Lower leg skin (tissue), 4 donors: ENCODE data around the gene OR6C1. TPM values are rescaled to one million over a fixed set of nuclear protein-coding genes. Genes with fewer than 3 reads are reported as not detected.
"Not testable (repeated sequence)": the region's sequence is repeated elsewhere in the genome, so short reads cannot be mapped to it uniquely, and the experiment has no call there.

Experiments
- DNase-seq, 2 donors: peaks; one replicate each; pipeline ENCODE4 v3.0.0-alpha.2; 2019; ENCODE audit warnings: low spot score in 2 of 2
- H3K4me3 ChIP-seq: fragments of 200-600 bp; sonication (generic); 2 replicates; pipeline ENCODE4 v1.5.1; 2017; ENCODE audit warnings: mild to moderate bottlenecking, low read depth; ENCODE audit not compliant: poor library complexity, severe bottlenecking
- POLR2A ChIP-seq, 2 donors: fragments of 450-650 bp; IDR thresholded peaks; one replicate each; pipeline ENCODE4 v1.6.1; 2016 to 2017; ENCODE audit warnings: antibody characterized with exemption in 2 of 2, mild to moderate bottlenecking in 1 of 2, moderate library complexity in 1 of 2
- WGBS, 2 donors: methylation state at CpG; one replicate each; pipeline ENCODE4 v1.1.5; 2018; 5-methylcytosine and 5-hydroxymethylcytosine counted together
- intact Hi-C: fragments of 100-400 bp; cut with DNase I; formaldehyde crosslinking; loops from one replicate; pipeline ENCODE4 v1.15.0; 2023; ENCODE audit warnings: low total_unique reads
- total RNA-seq, 4 donors: library from RNA; depleted of rRNA; stranded (reverse); fragments of >200 nt; gene quantifications; one replicate each; pipeline ENCODE4 v1.1.0, GENCODE V29; 2016
- TF ChIP-seq, protein P1 (sequence below), 3 donors: fragments of 450-650 bp; IDR thresholded peaks; one replicate each; pipeline ENCODE4 v1.5.1; 2016; ENCODE audit warnings: antibody characterized with exemption in 3 of 3, mild to moderate bottlenecking in 3 of 3, moderate library complexity in 2 of 3

The OR6C1 gene
- not detected for total RNA-seq

DNA sequence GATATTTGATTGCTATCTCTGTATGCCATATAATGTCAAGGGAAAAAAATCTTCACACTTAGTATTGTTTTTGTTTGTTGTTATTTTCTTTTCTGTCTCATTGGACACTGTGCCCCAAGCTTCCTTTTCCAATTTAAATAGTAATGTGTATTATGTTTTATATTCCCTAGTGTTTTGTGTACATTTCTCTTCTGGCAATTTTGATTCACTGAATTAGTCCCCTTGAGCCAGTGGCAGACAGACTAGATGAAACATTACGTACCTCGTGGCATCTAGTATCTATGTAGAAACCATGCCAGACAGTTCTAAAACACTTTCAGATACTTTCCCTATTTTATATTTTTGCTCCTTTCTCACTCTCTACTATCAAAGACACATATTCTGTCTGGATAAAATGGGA lies at the start of gene OR6C1:
Gene OR6C1 (plus strand): TSS at position 301 of the 400 bp plus-strand sequence. CDS start 6,257 bp downstream, outside the sequence.
- no peak for DNase-seq
- no peak within 1 kb of the TSS for H3K4me3 ChIP-seq
- 83% methylated on average over 2 of the region's 2 CpGs for WGBS, 2 donors
- intact Hi-C loops, result no loop called here
- TF ChIP-seq POLR2A (IDR thresholded peaks at IDR 0.05), result no peak
- TF ChIP-seq, protein P1, sequence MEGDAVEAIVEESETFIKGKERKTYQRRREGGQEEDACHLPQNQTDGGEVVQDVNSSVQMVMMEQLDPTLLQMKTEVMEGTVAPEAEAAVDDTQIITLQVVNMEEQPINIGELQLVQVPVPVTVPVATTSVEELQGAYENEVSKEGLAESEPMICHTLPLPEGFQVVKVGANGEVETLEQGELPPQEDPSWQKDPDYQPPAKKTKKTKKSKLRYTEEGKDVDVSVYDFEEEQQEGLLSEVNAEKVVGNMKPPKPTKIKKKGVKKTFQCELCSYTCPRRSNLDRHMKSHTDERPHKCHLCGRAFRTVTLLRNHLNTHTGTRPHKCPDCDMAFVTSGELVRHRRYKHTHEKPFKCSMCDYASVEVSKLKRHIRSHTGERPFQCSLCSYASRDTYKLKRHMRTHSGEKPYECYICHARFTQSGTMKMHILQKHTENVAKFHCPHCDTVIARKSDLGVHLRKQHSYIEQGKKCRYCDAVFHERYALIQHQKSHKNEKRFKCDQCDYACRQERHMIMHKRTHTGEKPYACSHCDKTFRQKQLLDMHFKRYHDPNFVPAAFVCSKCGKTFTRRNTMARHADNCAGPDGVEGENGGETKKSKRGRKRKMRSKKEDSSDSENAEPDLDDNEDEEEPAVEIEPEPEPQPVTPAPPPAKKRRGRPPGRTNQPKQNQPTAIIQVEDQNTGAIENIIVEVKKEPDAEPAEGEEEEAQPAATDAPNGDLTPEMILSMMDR (IDR thresholded peaks at IDR 0.05), result no peak

DNA sequence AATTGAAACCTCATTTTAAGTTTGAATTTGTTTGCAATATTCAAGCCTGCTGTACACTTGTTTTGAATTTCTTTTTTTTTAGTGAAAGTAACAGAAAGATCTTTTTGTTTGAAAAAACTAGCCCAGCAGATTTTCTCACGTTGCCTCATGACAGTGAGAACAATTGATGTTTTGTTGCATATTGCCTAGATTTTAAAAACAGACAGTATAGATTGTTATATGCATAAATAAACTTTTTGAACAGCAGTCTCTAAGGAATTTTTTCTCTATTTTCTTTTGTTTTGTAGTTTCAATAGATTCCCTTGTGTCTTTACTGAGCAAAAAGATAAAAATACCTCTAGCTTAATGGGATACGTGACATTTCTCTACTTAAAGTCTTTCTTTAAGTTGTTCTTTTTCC lies 33.2 kb upstream of the OR6C1 start:
- no peak for DNase-seq
- H3K4me3 ChIP-seq, result no peak overlapping the region
- WGBS, 2 donors, result 54 to 61% methylated on average over 2 of the region's 2 CpGs
- no peak for TF ChIP-seq POLR2A (IDR thresholded peaks at IDR 0.05)
- TF ChIP-seq, protein P1 (IDR thresholded peaks at IDR 0.05), result no peak
- intact Hi-C loops, result no loop called here

DNA sequence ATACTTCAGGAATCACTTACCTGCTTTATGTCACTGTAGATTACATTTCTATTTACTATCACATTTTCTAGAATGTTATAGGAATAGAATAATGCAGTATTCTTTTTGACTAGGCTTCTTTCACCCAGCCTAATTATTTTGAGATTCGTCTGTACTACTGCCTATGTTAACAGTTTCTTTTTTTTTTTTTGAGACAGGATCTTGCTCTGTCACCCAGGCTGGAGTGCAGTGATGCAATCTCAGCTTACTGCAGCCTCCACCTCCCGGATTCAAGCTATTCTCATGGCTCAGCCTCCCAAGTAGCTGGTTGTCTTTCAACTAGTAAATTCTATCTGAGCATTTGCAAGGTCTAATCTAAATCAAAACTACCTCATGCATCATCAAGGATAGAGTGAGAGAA lies 24.1 kb upstream of the OR6C1 start:
- no peak for TF ChIP-seq POLR2A (IDR thresholded peaks at IDR 0.05)
- TF ChIP-seq, protein P1 (IDR thresholded peaks at IDR 0.05), result no peak

DNA sequence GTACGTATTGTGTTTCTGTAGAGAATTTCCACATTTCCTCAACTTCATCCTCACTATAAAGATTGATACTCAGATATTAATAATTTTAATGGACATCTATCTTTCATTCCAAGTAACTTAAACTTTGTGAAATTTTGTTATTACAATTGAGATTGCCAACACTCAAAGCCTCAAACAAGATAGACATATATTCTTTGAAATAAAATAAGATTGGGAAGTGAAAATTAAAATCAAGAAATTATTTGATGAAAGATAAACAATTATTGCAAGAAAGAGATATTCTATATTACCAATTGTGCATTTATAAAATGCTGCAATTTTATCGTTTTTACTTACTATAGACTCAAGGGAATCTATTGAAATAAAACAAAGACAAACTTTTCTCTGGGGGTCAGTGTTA lies 17.7 kb upstream of the OR6C1 start, which contains the start of gene OR6C6:
Gene OR6C6 (minus strand): TSS at position 101 of the 400 bp plus-strand sequence. CDS start 1,337 bp downstream, outside the sequence.
- no peak within 1 kb of the TSS for H3K4me3 ChIP-seq
- intact Hi-C loops, result no loop called here
- TF ChIP-seq, protein P1 (IDR thresholded peaks at IDR 0.05), result no peak
- no peak for TF ChIP-seq POLR2A (IDR thresholded peaks at IDR 0.05)
- DNase-seq, result no peak
- 70 to 78% methylated on average over 2 of the region's 2 CpGs for WGBS, 2 donors

More for the DNA sequence above, 24.1 kb upstream of the OR6C1 start:
- 53 to 65% methylated on average over 2 of the region's 2 CpGs for WGBS, 2 donors
- H3K4me3 ChIP-seq, result no peak overlapping the region
- DNase-seq, result no peak
- intact Hi-C loops, result no loop called here

DNA sequence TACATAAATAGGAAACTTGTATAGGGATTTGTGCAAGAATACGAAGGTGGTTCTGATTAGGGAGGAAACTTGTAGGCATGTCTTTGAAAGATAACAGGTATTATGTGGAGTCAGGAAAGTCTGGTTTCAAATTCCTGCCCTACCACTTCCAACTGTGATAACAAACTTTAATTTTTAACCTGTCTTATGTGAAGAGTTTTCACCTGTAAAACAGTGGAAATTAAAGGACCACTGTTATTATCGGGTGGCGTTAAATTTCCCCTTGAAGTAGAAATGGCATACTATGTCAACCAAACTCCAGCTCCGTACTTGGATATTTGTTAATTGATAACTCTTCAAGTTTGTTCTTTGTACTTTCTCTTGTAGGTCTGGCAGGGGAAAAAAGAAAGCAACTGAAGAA lies 6.1 kb downstream of the OR6C1 start:
- H3K4me3 ChIP-seq, result no peak overlapping the region
- TF ChIP-seq, protein P1 (IDR thresholded peaks at IDR 0.05), result no peak
- TF ChIP-seq POLR2A (IDR thresholded peaks at IDR 0.05), result no peak
- DNase-seq, result no peak
- intact Hi-C loops, result no loop called here
- WGBS, 2 donors, result 68 to 71% methylated on average over 4 of the region's 4 CpGs

DNA sequence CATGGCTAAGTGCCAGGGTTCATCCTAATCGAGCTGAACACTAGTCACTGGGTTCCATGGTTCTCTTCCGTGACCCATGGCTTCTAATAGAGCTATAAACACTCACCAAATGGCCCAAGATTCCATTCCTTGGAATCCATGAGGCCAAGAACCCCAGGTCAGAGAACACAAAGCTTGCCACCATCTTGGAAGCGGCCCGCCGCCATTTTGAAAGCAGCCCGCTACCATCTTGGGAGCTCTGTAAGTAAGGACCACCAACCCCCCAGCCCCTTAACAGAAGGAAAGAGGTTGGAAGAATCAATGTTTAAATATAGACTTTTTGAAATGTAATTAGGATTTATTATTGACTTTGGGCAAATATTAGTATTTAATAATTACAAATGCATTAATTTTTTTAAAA lies 11.7 kb downstream of the OR6C1 start:
- H3K4me3 ChIP-seq, intact Hi-C loops: not testable (repeated sequence)
- DNase-seq, result peak in 1 of 2 donors; percentile 68
- WGBS, 2 donors, result 90 to 95% methylated on average over 6 of the region's 6 CpGs
